ENCODE data around the gene ADD3.

The ADD3 gene

GRCh38 chr10:110009736-110010475 lies 2.1 kb downstream of the ADD3 start:
- H3K4me3 ChIP-seq (ENCODE audit: low read depth, low read length), result peak overlapping the region; percentile 89; the same call in 1 of the 2 replicates
- no peak for TF ChIP-seq CTCF (IDR thresholded peaks at IDR 0.05; ENCODE audit: low read depth, low read length, missing control alignments)
- DNase-seq (ENCODE audit: low read depth), result peak; percentile 55

GRCh38 chr10:110010486-110011378 lies 2.9 kb downstream of the ADD3 start:
- H3K4me3 ChIP-seq (ENCODE audit: low read depth, low read length), result no peak overlapping the region
- no peak for TF ChIP-seq CTCF (IDR thresholded peaks at IDR 0.05; ENCODE audit: low read depth, low read length, missing control alignments)
- no peak for DNase-seq (ENCODE audit: low read depth)

GRCh38 chr10:110011681-110012080 lies 3.9 kb downstream of the ADD3 start:
- H3K4me3 ChIP-seq (ENCODE audit: low read depth, low read length), result no peak overlapping the region
- no peak for TF ChIP-seq CTCF (IDR thresholded peaks at IDR 0.05; ENCODE audit: low read depth, low read length, missing control alignments)
- no peak for DNase-seq (ENCODE audit: low read depth)

GRCh38 chr10:110013630-110014293 lies 6.0 kb downstream of the ADD3 start:
- no peak for DNase-seq (ENCODE audit: low read depth)
- TF ChIP-seq CTCF (IDR thresholded peaks at IDR 0.05; ENCODE audit: low read depth, low read length, missing control alignments), result no peak
- no peak overlapping the region for H3K4me3 ChIP-seq (ENCODE audit: low read depth, low read length)

DNA sequence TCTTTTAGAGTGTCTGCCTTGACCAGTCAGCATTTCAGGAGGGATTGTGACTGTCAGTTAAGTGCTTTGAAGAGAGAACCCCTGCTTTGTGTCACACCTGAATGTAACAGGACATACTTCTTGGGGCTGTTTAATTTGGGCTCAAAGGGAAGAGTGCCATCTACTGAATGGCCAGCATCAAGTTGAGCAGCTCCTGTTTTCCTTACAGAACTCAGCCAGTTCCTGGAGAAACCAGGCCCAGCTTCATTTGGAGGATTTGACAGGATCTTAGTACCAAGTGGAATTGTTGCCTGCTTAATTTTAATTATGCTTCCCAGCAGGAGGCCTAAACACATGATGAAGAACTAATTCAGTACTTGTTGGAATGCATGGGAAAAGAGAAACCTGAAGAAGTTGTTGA lies 8.3 kb downstream of the ADD3 start:
- H3K4me3 ChIP-seq (ENCODE audit: low read depth, low read length), result no peak overlapping the region
- TF ChIP-seq CTCF (IDR thresholded peaks at IDR 0.05; ENCODE audit: low read depth, low read length, missing control alignments), result peak; percentile 30
- no peak for DNase-seq (ENCODE audit: low read depth)

DNA sequence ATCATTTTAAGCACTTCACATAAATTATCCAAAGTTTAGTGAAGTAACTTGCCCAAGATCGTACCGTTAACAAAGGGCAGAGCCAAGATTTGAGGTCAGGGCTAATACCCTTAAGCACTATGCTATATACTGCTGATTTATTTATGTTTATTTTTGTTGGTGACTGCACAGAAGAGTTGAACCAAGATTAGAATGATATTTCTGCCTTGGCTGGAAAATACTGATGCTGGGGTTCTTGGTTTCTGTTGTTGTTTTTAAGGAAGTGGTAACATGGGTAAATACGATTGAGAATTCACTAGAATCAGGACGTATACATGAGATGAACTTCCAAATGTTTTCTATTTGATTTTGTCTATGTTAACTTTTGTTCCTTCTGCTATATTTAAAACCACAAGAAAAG lies 9.3 kb downstream of the ADD3 start:
- no peak for DNase-seq (ENCODE audit: low read depth)
- TF ChIP-seq CTCF (IDR thresholded peaks at IDR 0.05; ENCODE audit: low read depth, low read length, missing control alignments), result no peak
- no peak overlapping the region for H3K4me3 ChIP-seq (ENCODE audit: low read depth, low read length)
